Measurements from ENCODE around the gene GREB1L.
"Not testable (repeated sequence)": the region's sequence is repeated elsewhere in the genome, so short reads cannot be mapped to it uniquely, and the experiment has no call there.

Gene GREB1L

GRCh38 chr18:21273568-21273967, 31.5 kb downstream of the GREB1L start:
- Histone ChIP-seq H3K14ac (ENCODE audit: low read length) (no peak overlapping the region), H3K4me3 (ENCODE audit: low read length in 2 of 2) (no peak overlapping the region), H2BK15ac (ENCODE audit: low read length) (no peak overlapping the region), H2BK5ac (ENCODE audit: low read length) (no peak overlapping the region), H3K9ac (ENCODE audit: low read depth, low read length, poor library complexity) (no peak overlapping the region), H3K9me3 (replicated peaks in 1 of 2; ENCODE audit: control insufficient read depth in 2 of 2, insufficient read depth in 1 of 2, low read depth in 1 of 2, low read length in 2 of 2) (peaks cover 0 to 38% of the 10 kb centered on the region in 2 donors), H3K4me2 (ENCODE audit: insufficient read depth, low read length, poor library complexity, severe bottlenecking) (no peak overlapping the region), H3K79me1 (ENCODE audit: low read depth, low read length) (peaks cover 2% of the 10 kb centered on the region), H2AK5ac (ENCODE audit: low read depth, low read length) (no peak overlapping the region), H3K27me3 (ENCODE audit: control insufficient read depth in 3 of 3, insufficient read depth in 3 of 3, low read depth in 1 of 3, low read length in 3 of 3) (no peaks in the 10 kb centered on the region), H4K91ac (ENCODE audit: low read depth, low read length, poor library complexity) (no peak overlapping the region), H2BK120ac (ENCODE audit: low read depth, low read length) (no peak overlapping the region), H3K18ac (ENCODE audit: low read length) (no peak overlapping the region), H3K36me3 (replicated peaks in 1 of 2; ENCODE audit: control insufficient read depth in 2 of 2, insufficient read depth in 2 of 2, low read length in 2 of 2) (peaks cover 6 to 46% of the 10 kb centered on the region in 2 donors), H3K27ac (replicated peaks; ENCODE audit: low read length) (no peak overlapping the region), H2BK12ac (ENCODE audit: low read length) (no peak overlapping the region), H3K23ac (ENCODE audit: low read depth, low read length, poor library complexity) (no peak overlapping the region), H4K8ac (ENCODE audit: low read depth, low read length) (no peak overlapping the region), H3K4ac (ENCODE audit: low read length) (no peak overlapping the region), H3K4me1 (ENCODE audit: control insufficient read depth in 2 of 2, insufficient read depth in 1 of 2, low read depth in 1 of 2, low read length in 2 of 2) (peaks cover 3 to 15% of the 10 kb centered on the region in 2 donors), H2AFZ (ENCODE audit: low read length) (no peak overlapping the region)
- no CpG with 5 or more reads among the region's 3 CpGs for WGBS, 2 donors (ENCODE audit: extremely low coverage in 2 of 2, insufficient read length in 2 of 2, insufficient replicate concordance in 1 of 2)
- no peak for DNase-seq (ENCODE audit: low spot score)

GRCh38 chr18:21275645-21276044, 33.6 kb downstream of the GREB1L start:
- Histone ChIP-seq H3K36me3 (replicated peaks in 1 of 2; ENCODE audit: control insufficient read depth in 2 of 2, insufficient read depth in 2 of 2, low read length in 2 of 2) (peaks cover 6 to 48% of the 10 kb centered on the region in 2 donors), H3K4me1 (ENCODE audit: control insufficient read depth in 2 of 2, insufficient read depth in 1 of 2, low read depth in 1 of 2, low read length in 2 of 2) (peaks cover 4 to 10% of the 10 kb centered on the region in 2 donors), H3K9me3 (replicated peaks in 1 of 2; ENCODE audit: control insufficient read depth in 2 of 2, insufficient read depth in 1 of 2, low read depth in 1 of 2, low read length in 2 of 2) (peaks cover 0 to 48% of the 10 kb centered on the region in 2 donors), H3K4me3 (ENCODE audit: low read length in 2 of 2) (no peak overlapping the region), H3K18ac (ENCODE audit: low read length) (no peak overlapping the region), H3K23ac (ENCODE audit: low read depth, low read length, poor library complexity) (no peak overlapping the region), H2BK12ac (ENCODE audit: low read length) (no peak overlapping the region), H3K14ac (ENCODE audit: low read length) (no peak overlapping the region), H2BK15ac (ENCODE audit: low read length) (no peak overlapping the region), H2BK120ac (ENCODE audit: low read depth, low read length) (no peak overlapping the region), H4K91ac (ENCODE audit: low read depth, low read length, poor library complexity) (no peak overlapping the region), H3K9ac (ENCODE audit: low read depth, low read length, poor library complexity) (no peak overlapping the region), H4K8ac (ENCODE audit: low read depth, low read length) (no peak overlapping the region), H2AK5ac (ENCODE audit: low read depth, low read length) (no peak overlapping the region), H3K79me1 (ENCODE audit: low read depth, low read length) (peaks cover 2% of the 10 kb centered on the region), H2BK5ac (ENCODE audit: low read length) (no peak overlapping the region), H3K4ac (ENCODE audit: low read length) (no peak overlapping the region), H3K27ac (replicated peaks; ENCODE audit: low read length) (no peak overlapping the region), H3K4me2 (ENCODE audit: insufficient read depth, low read length, poor library complexity, severe bottlenecking) (no peak overlapping the region), H3K27me3 (ENCODE audit: control insufficient read depth in 3 of 3, insufficient read depth in 3 of 3, low read depth in 1 of 3, low read length in 3 of 3) (no peaks in the 10 kb centered on the region), H2AFZ (ENCODE audit: low read length) (no peak overlapping the region)
- no CpG with 5 or more reads among the region's 7 CpGs for WGBS, 2 donors (ENCODE audit: extremely low coverage in 2 of 2, insufficient read length in 2 of 2, insufficient replicate concordance in 1 of 2)
- no peak for DNase-seq (ENCODE audit: low spot score)

DNA sequence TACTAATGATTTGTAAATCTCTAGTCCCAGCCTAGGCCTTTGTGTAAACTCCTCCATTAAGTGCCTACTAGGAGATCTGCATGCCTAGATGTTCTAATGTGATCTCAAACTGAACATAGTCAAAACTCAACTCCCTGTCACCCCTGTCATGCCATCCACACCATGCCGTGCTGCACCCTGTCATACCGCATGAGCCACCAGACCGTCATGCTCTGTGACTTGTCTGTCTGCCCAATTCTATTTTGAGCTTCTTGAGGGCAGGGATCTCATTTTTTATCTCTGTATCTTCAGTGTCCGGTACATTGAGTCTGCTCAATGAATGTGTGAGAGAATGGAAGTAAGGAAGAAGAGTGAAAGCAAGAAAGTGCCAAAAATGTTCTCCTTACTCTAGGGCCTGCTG, 35.5 kb downstream of the GREB1L start:
- H4K91ac ChIP-seq (ENCODE audit: low read depth, low read length, poor library complexity) = no peak overlapping the region
- peaks cover 2% of the 10 kb centered on the region for H3K79me1 ChIP-seq (ENCODE audit: low read depth, low read length)

GRCh38 chr18:21278218-21278617, 36.2 kb downstream of the GREB1L start:
- H3K18ac ChIP-seq (ENCODE audit: low read length); H3K4me2 ChIP-seq (ENCODE audit: insufficient read depth, low read length, poor library complexity, severe bottlenecking); H3K14ac ChIP-seq (ENCODE audit: low read length); H3K79me1 ChIP-seq (ENCODE audit: low read depth, low read length); H3K27me3 ChIP-seq (ENCODE audit: control insufficient read depth in 3 of 3, insufficient read depth in 3 of 3, low read depth in 1 of 3, low read length in 3 of 3); H2BK5ac ChIP-seq (ENCODE audit: low read length); H4K8ac ChIP-seq (ENCODE audit: low read depth, low read length); H2BK120ac ChIP-seq (ENCODE audit: low read depth, low read length); H3K4ac ChIP-seq (ENCODE audit: low read length); H2BK12ac ChIP-seq (ENCODE audit: low read length); H3K23ac ChIP-seq (ENCODE audit: low read depth, low read length, poor library complexity); H2AK5ac ChIP-seq (ENCODE audit: low read depth, low read length); H2AFZ ChIP-seq (ENCODE audit: low read length); H3K9ac ChIP-seq (ENCODE audit: low read depth, low read length, poor library complexity); H3K4me3 ChIP-seq (ENCODE audit: low read length in 2 of 2); DNase-seq (ENCODE audit: low spot score); H4K91ac ChIP-seq (ENCODE audit: low read depth, low read length, poor library complexity); H3K27ac ChIP-seq (replicated peaks; ENCODE audit: low read length); H2BK15ac ChIP-seq (ENCODE audit: low read length); H3K4me1 ChIP-seq (ENCODE audit: control insufficient read depth in 2 of 2, insufficient read depth in 1 of 2, low read depth in 1 of 2, low read length in 2 of 2): not testable (repeated sequence)
- WGBS, 2 donors (ENCODE audit: extremely low coverage in 2 of 2, insufficient read length in 2 of 2, insufficient replicate concordance in 1 of 2) = no CpG with 5 or more reads among the region's 6 CpGs
- Histone ChIP-seq H3K9me3 (replicated peaks in 1 of 2; ENCODE audit: control insufficient read depth in 2 of 2, insufficient read depth in 1 of 2, low read depth in 1 of 2, low read length in 2 of 2) (peaks cover 0 to 48% of the 10 kb centered on the region in 2 donors), H3K36me3 (replicated peaks in 1 of 2; ENCODE audit: control insufficient read depth in 2 of 2, insufficient read depth in 2 of 2, low read length in 2 of 2) (peaks cover 6 to 61% of the 10 kb centered on the region in 2 donors)

More for the DNA sequence above, 35.5 kb downstream of the GREB1L start:
- H3K23ac ChIP-seq (ENCODE audit: low read depth, low read length, poor library complexity) = no peak overlapping the region
- H3K4me1 ChIP-seq (ENCODE audit: control insufficient read depth in 2 of 2, insufficient read depth in 1 of 2, low read depth in 1 of 2, low read length in 2 of 2) = peaks cover 0 to 3% of the 10 kb centered on the region in 2 donors
- no peak overlapping the region for H4K8ac ChIP-seq (ENCODE audit: low read depth, low read length)
- H2AK5ac ChIP-seq (ENCODE audit: low read depth, low read length) = no peak overlapping the region
- no peak overlapping the region for H3K9ac ChIP-seq (ENCODE audit: low read depth, low read length, poor library complexity)
- H3K27ac ChIP-seq (replicated peaks; ENCODE audit: low read length) = no peak overlapping the region
- WGBS, 2 donors (ENCODE audit: extremely low coverage in 2 of 2, insufficient read length in 2 of 2, insufficient replicate concordance in 1 of 2) = no CpG with 5 or more reads among the region's 4 CpGs
- no peak overlapping the region for H3K4ac ChIP-seq (ENCODE audit: low read length)
- H3K4me3 ChIP-seq (ENCODE audit: low read length in 2 of 2) = no peak overlapping the region
- H3K18ac ChIP-seq (ENCODE audit: low read length) = no peak overlapping the region
- H3K9me3 ChIP-seq (replicated peaks in 1 of 2; ENCODE audit: control insufficient read depth in 2 of 2, insufficient read depth in 1 of 2, low read depth in 1 of 2, low read length in 2 of 2) = peaks cover 0 to 48% of the 10 kb centered on the region in 2 donors
- H2BK15ac ChIP-seq (ENCODE audit: low read length) = no peak overlapping the region
- DNase-seq (ENCODE audit: low spot score) = no peak
- H2AFZ ChIP-seq (ENCODE audit: low read length) = no peak overlapping the region
- no peaks in the 10 kb centered on the region for H3K27me3 ChIP-seq (ENCODE audit: control insufficient read depth in 3 of 3, insufficient read depth in 3 of 3, low read depth in 1 of 3, low read length in 3 of 3)
- H2BK12ac ChIP-seq (ENCODE audit: low read length) = no peak overlapping the region
- peaks cover 6 to 62% of the 10 kb centered on the region in 2 donors for H3K36me3 ChIP-seq (replicated peaks in 1 of 2; ENCODE audit: control insufficient read depth in 2 of 2, insufficient read depth in 2 of 2, low read length in 2 of 2)
- no peak overlapping the region for H2BK5ac ChIP-seq (ENCODE audit: low read length)
- H3K14ac ChIP-seq (ENCODE audit: low read length) = no peak overlapping the region
- H3K4me2 ChIP-seq (ENCODE audit: insufficient read depth, low read length, poor library complexity, severe bottlenecking) = no peak overlapping the region
- no peak overlapping the region for H2BK120ac ChIP-seq (ENCODE audit: low read depth, low read length)
